Stimulated activated CD8-positive, alpha-beta memory T cell treated with anti-CD3 and anti-CD28 coated beads, Interleukin-4, amount 100 ng/mL, for 4 hours (primary cell): ENCODE data around the gene OLFM2.
"Not testable (repeated sequence)": the region's sequence is repeated elsewhere in the genome, so short reads cannot be mapped to it uniquely, and the experiment has no call there.

Source experiments
- DNase-seq, 2 donors: peaks; one replicate each; pipeline ENCODE4 v3.0.0-alpha.2; 2020; ENCODE audit warnings: low read depth in 2 of 2, low spot score in 1 of 2

Gene OLFM2

GRCh38 chr19:9936326-9937000 is at the start of gene OLFM2:
Gene OLFM2 (minus strand): TSS chr19:9936515. CDS start chr19:9936366, 149 bp downstream.
- peak in 1 of 2 donors; percentile 15 for DNase-seq

GRCh38 chr19:9981406-9982260 is 45.3 kb upstream of the OLFM2 start:
- no peak for DNase-seq

GRCh38 chr19:9972103-9972502 is 35.8 kb upstream of the OLFM2 start:
- DNase-seq, result no peak

GRCh38 chr19:9971166-9971897 is 35.0 kb upstream of the OLFM2 start:
- no peak for DNase-seq

- DNase-seq, result no peak
These were observed 34.2 kb upstream of the OLFM2 start for GRCh38 chr19:9970481-9970880.

- no peak for DNase-seq
These were observed 33.3 kb upstream of the OLFM2 start for GRCh38 chr19:9969688-9969975.

GRCh38 chr19:9968820-9969687 is 32.7 kb upstream of the OLFM2 start:
- DNase-seq, result no peak

- DNase-seq, result no peak
These were observed 31.0 kb upstream of the OLFM2 start for GRCh38 chr19:9967326-9967725.

- no peak for DNase-seq
These were observed 30.1 kb upstream of the OLFM2 start for GRCh38 chr19:9966448-9966847.

GRCh38 chr19:9966024-9966423 is 29.7 kb upstream of the OLFM2 start:
- DNase-seq, result no peak

- no peak for DNase-seq
These were observed 26.4 kb upstream of the OLFM2 start for GRCh38 chr19:9962623-9963290.

GRCh38 chr19:9961103-9961502 is 24.8 kb upstream of the OLFM2 start:
- DNase-seq, result no peak

GRCh38 chr19:9958379-9958821 is 22.1 kb upstream of the OLFM2 start:
- no peak for DNase-seq

- no peak for DNase-seq
These were observed 20.6 kb upstream of the OLFM2 start for GRCh38 chr19:9956956-9957355.

- no peak for DNase-seq
These were observed 17.7 kb upstream of the OLFM2 start for GRCh38 chr19:9953802-9954542.

- no peak for DNase-seq
These were observed 16.0 kb upstream of the OLFM2 start for GRCh38 chr19:9952276-9952675.

- DNase-seq, result no peak
These were observed 11.1 kb upstream of the OLFM2 start for GRCh38 chr19:9947441-9947840.

- not testable (repeated sequence) for DNase-seq
These were observed 10.3 kb upstream of the OLFM2 start for GRCh38 chr19:9946528-9947125.

GRCh38 chr19:9945319-9945966 is 9.1 kb upstream of the OLFM2 start:
- no peak for DNase-seq
